Body of pancreas (tissue), 4 donors: ENCODE measurements around the gene WDR1.

ENCODE experiments used
- POLR2A ChIP-seq, 3 donors: fragments of 450-650 bp; IDR thresholded peaks; one replicate each; pipeline ENCODE4 v1.6.1; 2016; ENCODE audit warnings: antibody characterized with exemption in 3 of 3, mild to moderate bottlenecking in 2 of 3
- TF ChIP-seq, protein P1 (sequence below), 7 experiments: fragments of 450-650 bp in 4 of 7; fragments of 200-600 bp in 3 of 7; sonication (generic) in 3 of 7; IDR thresholded peaks; one replicate each; pipeline ENCODE4 v1.5.1; 2016 to 2019; ENCODE audit warnings: antibody characterized with exemption in 7 of 7

DNA sequence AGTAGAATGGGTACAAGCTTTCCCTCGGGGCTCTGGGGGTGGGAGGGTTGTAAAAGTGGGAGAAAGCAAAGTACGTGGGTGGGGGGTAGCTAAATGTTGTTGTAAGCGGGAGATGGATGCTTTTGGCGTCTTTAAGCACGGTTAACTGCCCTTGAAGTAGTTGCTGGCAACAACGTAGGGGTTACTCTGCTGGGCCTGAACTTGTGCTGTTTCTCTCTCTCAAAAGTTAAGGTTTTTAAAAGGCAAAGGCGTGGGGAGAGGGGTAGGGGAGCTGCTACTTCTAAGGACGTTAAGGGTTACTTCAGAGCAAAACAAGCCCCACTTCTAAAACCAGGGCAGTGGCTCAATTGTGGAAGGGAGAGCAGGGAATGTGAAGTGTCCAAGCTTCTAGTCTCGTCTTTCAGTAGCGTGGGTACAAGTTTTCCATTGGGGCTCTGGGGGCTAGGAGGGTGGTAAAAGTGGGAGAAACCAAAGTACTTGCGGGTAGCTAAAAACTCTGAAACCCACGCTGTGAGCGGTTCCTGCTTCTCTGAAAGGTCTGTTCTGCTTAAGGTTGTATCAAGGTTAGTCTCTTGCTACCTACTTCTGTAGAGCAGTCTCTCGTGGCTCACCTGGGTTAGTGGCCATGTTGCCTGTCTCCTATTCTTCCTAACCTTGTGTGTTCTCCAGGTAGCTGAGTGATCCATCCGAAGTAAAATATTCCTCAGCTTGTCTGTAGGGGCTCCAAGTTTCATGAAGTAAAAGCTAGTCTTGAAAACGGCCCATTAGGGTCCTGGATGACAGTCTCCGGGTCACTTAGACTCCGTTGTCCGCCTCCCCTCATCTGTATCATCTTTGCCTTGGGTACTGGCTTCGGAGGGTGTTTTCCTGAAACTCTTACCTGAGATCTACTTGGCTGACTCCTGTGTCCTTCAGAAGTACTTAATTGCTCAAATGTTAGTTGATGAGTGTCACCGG is 1.7 kb upstream of the WDR1 start:
- TF ChIP-seq, protein P1, sequence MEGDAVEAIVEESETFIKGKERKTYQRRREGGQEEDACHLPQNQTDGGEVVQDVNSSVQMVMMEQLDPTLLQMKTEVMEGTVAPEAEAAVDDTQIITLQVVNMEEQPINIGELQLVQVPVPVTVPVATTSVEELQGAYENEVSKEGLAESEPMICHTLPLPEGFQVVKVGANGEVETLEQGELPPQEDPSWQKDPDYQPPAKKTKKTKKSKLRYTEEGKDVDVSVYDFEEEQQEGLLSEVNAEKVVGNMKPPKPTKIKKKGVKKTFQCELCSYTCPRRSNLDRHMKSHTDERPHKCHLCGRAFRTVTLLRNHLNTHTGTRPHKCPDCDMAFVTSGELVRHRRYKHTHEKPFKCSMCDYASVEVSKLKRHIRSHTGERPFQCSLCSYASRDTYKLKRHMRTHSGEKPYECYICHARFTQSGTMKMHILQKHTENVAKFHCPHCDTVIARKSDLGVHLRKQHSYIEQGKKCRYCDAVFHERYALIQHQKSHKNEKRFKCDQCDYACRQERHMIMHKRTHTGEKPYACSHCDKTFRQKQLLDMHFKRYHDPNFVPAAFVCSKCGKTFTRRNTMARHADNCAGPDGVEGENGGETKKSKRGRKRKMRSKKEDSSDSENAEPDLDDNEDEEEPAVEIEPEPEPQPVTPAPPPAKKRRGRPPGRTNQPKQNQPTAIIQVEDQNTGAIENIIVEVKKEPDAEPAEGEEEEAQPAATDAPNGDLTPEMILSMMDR (IDR thresholded peaks at IDR 0.05) = no peak
- no peak for TF ChIP-seq POLR2A (IDR thresholded peaks at IDR 0.05)
